Fibroblast of upper back skin (primary cell): Measurements from ENCODE around the gene NTN5.
"Not testable (repeated sequence)": the region's sequence is repeated elsewhere in the genome, so short reads cannot be mapped to it uniquely, and the experiment has no call there.

Experiments used
- DNase-seq: peaks from one replicate; pipeline ENCODE4 v3.0.0-alpha.2; 2013

NTN5 gene

GRCh38 chr19:48668761-48669160 lies 4.1 kb downstream of the NTN5 start:
- no peak for DNase-seq

DNA sequence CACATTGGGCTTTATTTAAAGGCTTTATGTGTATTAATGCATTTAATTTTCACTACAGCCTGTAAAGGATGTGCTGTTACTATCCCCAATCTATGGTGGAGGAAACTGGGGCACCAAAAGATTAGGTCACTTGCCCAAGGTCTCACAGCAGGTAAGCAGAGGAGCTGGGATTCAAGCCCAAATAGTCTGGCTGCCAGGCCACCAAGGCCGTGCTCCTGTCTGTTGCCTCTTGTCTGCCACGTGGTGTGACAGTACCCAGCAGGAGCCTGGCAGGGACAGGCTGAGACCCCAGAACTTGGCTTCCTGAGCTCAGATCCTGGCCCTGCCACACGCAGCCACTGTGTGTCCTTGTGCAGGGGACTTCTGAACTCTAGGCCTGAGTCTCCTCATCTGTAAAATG lies 4.5 kb downstream of the NTN5 start:
- no peak for DNase-seq

DNA sequence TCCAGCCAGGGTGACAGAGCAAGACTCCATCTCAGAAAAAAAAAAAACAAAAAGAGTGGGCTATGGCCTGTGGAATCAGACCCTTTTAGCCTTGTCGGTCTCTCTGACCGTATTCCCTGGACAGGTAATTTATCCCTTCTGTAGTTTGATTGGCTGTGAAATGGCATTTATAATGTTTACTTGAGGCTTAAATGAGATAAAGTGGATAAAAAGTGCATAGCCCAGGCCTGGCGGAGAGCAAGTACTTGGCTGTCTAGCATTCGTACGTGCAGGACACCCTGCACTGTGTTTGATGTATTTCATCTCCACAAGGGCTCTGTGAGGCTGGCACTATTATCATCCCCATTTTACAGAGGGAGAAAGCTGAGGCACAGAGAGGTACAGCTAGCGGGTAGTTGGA lies 7.0 kb downstream of the NTN5 start:
- DNase-seq: no peak

DNA sequence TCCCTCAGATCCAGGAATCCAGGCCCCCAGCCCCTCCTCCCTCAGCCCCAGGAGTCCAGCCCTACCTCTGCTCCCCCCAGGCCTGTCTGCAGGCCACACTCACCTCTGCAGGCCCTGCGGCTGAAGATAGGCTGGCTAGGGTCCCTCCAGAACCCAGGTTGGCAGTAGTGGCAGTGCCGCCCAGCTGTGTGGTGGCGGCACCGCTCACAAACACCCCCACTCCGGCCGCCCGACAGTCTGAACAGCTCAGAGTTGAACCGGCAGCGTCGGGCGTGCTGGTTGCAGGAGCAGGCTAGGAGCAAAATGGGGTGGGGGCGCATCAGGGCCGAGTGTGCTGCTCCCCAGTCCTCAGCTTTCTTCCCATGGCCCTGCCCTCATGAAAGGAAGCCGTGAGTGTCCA lies 8.3 kb downstream of the NTN5 start:
- no peak for DNase-seq

- no peak for DNase-seq
Measured at GRCh38 chr19:48663667-48664066, 9.2 kb downstream of the NTN5 start.

GRCh38 chr19:48661711-48662090 lies 11.1 kb downstream of the NTN5 start:
- no peak for DNase-seq

GRCh38 chr19:48660852-48661710 lies 11.7 kb downstream of the NTN5 start:
- peak; percentile 86 for DNase-seq

GRCh38 chr19:48659768-48660167 lies 13.0 kb downstream of the NTN5 start:
- no peak for DNase-seq

DNA sequence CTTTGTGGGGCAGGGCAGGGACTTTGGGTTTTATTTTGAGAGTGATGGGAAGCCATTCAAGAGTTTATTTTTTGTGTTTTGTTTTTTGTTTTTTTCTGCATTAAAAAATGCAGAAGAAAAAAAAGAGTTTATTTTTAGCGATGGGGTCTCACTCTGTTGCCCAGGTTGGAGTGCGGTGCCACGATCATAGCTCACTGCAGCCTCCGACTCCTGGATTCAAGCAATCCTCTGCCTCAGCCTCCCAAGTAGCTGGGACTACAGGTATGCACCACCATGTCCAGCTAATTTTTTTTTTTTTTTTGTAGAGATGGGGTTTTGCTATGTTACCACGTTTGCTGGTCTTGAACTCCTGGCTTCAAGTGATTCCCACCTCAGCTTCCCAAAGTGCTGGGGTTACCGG lies 14.3 kb downstream of the NTN5 start:
- DNase-seq: no peak

DNA sequence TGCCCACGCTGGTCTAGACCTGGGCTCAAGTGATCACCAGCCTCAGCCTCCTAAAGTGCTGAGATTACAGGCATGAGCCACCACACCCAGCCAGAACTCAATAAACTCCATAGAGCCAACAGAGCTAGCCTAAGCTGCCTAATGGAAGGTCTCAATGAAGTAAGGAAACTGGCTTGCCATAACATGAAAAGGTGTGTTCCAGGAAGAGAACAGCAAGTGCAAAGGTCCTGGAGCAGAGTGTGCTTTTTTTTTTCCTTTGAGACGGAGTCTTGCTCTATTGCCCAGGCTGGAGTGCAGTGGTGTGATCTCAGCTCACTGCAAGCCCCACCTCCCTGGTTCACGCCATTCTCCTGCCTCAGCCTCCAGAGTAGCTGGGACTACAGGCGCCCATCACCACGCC lies 15.0 kb downstream of the NTN5 start:
- not testable (repeated sequence) for DNase-seq

- DNase-seq: peak; percentile 82
Measured at GRCh38 chr19:48656840-48657474, 15.9 kb downstream of the NTN5 start.

DNA sequence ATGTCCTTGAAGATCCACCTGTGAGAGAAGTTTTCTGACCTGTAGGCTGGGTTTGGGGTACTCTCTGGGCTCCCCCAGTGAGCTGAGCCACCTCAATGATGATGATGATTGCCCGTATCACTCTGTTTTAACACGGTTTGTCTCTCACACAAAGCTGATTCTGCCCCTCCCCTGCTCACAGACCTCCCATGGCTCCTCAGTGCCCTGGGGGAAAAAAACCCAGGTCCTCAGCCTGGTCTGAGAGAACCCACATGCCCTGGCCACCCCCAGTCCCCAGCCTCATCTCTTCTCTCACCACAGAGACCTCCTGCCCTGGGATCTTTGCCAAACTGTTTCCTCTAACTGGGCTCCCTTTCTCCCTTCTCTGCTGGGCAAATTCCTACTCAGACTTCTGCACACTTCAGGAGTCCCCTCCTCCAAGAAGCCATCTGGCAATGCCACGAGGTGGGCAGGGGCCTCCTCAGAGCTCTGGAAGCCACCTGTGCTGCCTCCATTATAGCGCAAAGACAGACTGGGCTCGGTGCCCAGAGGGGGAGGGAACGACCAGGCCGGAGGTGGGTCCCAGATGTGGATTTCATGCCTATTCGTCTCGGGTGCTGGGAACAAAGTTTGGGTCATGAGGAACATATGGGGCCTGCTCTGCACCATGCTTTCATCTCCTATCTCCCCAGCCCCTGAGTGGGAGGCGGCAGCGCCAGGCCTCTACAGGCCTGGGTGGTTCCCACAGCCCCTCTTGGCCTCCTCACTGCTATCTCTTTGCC lies 18.3 kb downstream of the NTN5 start:
- DNase-seq: no peak

DNA sequence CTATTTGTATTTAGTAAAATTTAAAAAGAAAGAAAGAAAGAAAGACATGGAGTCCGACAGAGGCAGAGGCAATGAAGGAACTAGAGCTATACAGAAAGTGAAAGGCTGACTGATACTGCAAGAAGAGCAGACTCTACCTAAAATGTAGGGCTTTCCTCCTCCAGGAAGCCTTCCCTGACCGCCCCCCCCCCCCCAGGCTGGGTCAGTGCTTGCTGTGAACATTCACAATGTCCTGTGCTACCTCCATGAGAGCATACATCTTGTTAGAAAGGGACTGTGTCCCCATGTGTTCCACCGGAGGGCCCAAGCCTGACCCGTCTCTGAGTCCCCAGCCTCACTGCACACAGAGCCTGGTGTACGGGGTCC lies 21.2 kb downstream of the NTN5 start:
- no peak for DNase-seq

GRCh38 chr19:48650974-48651682 lies 21.7 kb downstream of the NTN5 start:
- DNase-seq: no peak

DNA sequence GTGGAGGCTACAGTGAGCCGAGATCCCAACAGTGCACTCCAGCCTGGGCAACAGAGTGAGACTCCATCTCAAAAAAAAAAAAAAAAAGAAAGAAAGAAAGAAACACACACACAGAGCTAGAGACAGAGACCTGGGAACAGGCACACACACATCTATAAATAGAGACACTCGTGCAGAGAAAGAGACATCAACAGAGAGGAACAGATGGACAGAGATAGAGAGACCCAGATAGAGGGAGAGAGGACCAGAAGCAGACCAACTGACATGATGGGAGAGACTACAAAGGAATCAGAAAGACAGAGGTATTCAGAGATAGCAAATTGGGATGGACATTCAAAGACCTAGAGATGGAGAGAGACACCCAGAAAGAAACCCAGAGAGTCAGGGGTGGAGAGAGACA lies 24.7 kb downstream of the NTN5 start:
- no peak for DNase-seq

- DNase-seq: no peak
Measured at GRCh38 chr19:48646722-48647216, 26.0 kb downstream of the NTN5 start.

- peak; percentile 76 for DNase-seq
Measured at GRCh38 chr19:48646001-48646721, 26.7 kb downstream of the NTN5 start, which contains the start of gene CA11. CA11 (minus strand) TSS chr19:48646187; CDS start chr19:48645632, 555 bp downstream.

- DNase-seq: no peak
Measured at GRCh38 chr19:48645620-48646000, 27.2 kb downstream of the NTN5 start.

- DNase-seq: peak; percentile 66
Measured at GRCh38 chr19:48644839-48645619, 27.8 kb downstream of the NTN5 start.

GRCh38 chr19:48644355-48644754 lies 28.5 kb downstream of the NTN5 start:
- DNase-seq: no peak

DNA sequence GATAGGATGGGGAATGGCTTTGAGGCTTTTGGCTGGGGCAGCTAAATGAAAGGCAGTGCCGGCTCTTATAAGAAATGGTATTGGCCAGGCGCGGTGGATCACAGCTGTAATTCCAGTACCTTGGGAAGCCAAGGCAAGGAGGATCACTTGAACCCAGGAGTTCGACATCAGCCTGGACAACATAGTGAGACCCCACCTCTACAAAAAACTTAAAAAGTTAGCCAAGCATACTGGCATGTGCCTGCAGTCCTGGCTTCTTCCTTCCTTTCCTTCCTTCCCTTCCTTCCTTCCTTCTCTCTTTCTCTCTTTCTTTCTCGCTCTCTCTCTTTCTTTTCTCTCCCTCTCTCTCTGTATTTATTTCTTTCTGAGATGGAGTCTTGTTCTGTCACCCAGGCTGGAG lies 30.0 kb downstream of the NTN5 start:
- no peak for DNase-seq
